NCI-H1436 (cell line): ENCODE data around the gene KCNN3.
"Not testable (repeated sequence)": the region's sequence is repeated elsewhere in the genome, so short reads cannot be mapped to it uniquely, and the experiment has no call there.

ENCODE experiments used
- DNase-seq: peaks from one replicate; lab custom pipeline; 2025; lab: John Stamatoyannopoulos, UW

Gene KCNN3

DNA sequence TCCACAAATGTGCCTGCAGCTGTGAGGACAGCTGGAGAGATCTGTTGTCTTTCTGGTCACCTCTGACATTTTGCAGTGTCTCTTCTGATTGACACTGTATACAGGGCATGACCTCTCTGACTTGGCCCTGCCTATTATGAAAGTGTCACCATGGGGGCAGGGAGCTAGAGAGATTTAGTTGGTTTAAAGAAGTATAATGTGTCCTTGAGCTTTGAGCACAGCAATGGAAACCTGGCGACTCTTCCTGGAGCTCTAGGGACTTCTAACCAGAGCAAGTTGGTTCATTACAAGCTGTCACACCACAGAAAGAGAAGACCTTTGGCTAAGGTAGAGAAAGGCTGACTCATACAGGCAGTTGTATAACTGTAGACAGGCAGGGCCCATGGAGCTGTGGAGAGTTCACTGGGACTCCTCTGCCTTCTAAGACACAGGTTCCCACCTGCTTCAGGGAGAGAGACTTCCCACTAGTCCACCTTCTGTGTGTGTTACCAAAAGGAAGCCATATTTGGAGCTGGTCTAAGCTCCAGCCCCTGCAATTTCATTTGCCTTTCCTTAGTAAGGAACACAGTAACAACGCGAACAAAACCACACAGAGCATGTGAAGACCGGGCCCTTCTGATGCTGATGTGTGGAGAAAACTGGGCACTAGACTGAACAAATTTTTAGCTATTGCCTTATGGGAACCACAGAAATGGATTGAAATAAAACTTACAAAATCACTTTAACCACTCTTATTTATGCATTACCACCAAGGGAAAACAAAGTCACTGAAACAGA is 171.6 kb downstream of the KCNN3 start:
- no peak for DNase-seq

DNA sequence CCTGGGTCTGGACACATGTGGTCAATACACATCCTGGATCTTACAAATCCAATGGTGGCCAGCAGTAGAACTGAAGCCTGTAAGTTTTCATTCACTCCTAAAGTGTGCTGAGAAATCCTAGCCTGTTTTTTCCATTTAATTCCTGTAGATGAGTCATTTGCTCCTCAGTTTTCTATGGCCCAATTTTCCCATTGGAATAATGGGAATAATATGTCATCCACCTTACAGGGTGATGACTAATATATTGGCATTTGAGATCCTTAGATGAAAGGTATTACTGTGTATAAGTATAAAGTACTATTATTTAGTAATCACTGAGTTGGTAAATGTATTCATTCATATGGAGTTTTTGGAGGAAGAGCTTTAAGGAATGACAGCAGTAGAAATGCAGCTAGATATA is 172.4 kb downstream of the KCNN3 start:
- DNase-seq: no peak

- DNase-seq: no peak
Measured at GRCh38 chr1:154696456-154696855, 173.6 kb downstream of the KCNN3 start.

DNA sequence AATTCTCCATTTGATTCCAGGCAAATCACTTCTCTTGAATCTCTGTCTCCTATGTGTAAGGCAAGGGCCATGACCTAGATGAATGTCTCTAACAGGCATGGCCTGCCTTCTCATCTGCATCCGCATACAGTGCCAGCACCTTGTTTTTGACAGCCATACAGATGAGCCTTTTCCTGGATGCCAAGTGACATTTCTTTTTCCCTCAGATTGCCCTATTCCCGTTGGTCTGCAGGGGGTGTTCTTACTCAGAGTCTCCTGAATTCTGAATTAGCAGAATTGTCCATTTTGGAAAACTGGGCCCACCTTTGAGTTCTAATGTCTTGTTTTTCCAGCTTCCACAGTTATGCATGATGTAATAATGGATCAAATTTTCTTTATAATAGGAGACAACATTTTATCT is 174.1 kb downstream of the KCNN3 start:
- no peak for DNase-seq

GRCh38 chr1:154694995-154695394 is 175.1 kb downstream of the KCNN3 start:
- DNase-seq: no peak

- DNase-seq: no peak
Measured at GRCh38 chr1:154689083-154689482, 181.0 kb downstream of the KCNN3 start.

DNA sequence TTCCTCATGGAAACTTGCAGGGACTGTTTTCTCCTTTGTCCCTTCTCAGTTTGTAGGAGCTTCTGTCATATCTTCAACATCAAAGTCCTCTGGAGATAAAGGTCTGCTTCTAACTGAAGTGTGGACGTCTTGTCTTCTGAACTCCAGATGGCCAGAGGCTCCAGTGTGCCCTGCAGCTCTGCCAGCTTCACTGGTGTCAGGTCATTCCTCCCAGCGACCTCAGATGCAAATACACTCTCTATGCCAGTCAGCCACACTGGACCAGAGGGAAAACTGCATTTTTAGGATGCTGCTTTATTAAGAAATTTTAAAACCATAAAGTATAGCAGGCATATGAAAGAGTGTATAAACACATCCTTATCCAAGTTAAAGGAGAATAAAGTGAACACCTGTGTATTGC is 183.6 kb downstream of the KCNN3 start:
- DNase-seq: no peak

DNA sequence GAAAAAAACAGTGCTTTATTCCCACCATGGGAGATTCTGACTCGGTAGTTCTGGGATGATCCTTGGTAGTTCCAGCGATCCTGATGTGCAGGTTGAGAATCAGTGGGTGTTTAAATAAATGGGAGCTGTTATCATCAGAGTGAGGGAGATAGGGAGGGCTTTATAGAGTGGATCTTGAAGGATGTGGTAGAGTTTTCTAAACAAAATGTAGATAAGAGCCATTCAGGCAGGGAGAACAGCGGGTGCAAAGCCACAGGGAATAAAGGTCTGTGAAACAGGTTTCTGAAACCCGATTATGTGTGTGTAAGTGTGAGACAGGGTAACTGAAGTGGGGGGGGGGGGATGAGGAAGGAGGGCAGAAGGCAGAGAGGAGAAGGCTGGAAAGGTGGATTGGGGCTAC is 186.3 kb downstream of the KCNN3 start:
- DNase-seq: no peak

- no peak for DNase-seq
Measured at GRCh38 chr1:154682254-154682653, 187.8 kb downstream of the KCNN3 start.

DNA sequence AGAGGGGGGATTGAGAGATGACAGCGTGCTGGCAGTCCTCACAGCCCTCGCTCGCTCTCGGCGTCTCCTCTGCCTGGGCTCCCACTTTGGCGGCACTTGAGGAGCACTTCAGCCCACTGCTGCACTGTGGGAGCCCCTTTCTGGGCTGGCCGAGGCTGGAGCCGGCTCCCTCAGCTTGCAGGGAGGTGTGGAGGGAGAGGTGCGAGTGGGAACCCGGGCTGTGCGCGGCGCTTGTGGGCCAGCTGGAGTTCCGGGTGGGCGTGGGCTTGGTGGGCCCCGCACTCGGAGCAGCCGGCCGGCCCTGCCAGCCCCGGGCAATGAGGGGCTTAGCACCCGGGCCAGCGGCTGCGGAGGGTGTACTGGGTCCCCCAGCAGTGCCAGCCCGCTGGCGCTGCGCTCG is 192.2 kb downstream of the KCNN3 start:
- DNase-seq: not testable (repeated sequence)

DNA sequence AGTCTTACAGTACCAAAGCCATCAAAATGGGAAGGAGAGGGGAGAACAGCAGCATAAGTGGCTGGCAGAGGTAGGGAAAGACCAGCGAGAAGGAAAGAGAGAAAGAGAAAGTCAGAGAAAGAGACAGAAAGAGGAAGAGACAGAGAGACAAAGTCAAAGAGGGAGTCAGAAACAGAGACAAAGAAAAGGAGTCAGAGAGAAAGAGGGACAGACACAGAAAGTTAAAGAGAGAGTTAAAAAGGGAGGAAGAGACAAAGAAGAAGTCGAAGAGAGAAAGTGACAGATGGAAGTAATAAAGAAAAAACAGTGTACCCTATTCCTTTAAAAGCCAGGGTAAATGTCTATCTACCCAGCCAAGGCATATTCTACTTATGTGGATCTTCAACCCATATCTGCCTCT is 193.2 kb downstream of the KCNN3 start:
- not testable (repeated sequence) for DNase-seq

- DNase-seq: not testable (repeated sequence)
Measured at GRCh38 chr1:154674456-154674855, 195.6 kb downstream of the KCNN3 start.

GRCh38 chr1:154672245-154672644 is 197.8 kb downstream of the KCNN3 start:
- DNase-seq: not testable (repeated sequence)

DNA sequence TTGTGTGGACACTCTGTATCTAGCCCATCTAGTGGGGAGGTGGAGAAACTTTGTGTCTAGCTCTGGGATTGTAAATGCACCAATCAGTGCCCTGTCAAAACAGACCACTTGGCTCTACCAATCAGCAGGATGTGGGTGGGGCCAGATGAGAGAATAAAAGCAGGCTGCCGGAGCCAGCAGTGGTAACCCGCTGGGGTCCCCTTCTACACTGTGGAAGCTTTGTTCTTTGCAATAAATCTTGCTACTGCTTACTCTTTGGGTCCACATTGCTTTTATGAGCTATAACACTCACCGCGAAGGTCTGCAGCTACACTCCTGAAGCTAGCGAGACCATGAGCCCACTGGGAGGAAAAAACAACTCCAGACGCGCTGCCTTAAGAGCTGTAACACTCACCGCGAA is 198.7 kb downstream of the KCNN3 start:
- not testable (repeated sequence) for DNase-seq

- not testable (repeated sequence) for DNase-seq
Measured at GRCh38 chr1:154670310-154671270, 199.5 kb downstream of the KCNN3 start.

DNA sequence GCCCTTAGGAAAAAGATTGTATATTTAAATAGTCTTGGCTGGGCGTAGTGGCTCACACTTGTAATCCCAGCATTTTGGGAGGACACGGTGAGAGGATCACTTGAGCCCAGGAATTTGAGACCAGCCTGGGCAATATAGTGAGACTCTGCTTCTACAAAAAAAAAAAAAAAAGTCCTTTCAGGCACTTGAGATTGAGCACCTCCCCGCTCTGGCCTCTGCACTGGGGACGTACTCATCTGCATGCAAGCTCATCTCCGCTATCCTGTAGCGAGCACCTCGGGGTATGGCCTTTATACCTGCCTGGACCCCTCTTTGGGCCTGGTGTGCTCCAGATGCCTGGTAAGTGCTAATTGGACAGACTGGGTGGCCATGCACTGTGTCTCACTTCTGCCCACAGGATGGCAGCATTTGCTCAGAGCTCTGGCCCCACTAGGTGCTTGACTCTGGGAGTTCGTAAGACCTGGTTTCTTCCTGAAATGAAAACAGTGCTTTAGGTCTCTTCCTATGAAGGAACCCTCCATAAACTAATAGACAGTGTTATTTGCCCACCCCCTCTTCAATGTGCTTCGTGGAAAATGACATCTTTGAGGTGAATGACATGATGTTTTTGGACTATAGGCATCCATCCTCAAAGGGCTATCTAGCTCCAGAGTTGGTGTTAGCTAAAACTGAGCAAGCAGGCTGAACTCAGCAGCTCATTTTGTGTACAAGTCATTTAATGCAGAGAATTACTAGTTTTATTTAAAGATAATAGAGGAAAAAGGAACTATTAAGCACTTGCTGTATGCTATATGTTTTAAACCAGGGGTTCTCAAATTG is 200.4 kb downstream of the KCNN3 start:
- DNase-seq: peak; percentile 71

GRCh38 chr1:154666051-154666790 is 203.9 kb downstream of the KCNN3 start:
- no peak for DNase-seq

GRCh38 chr1:154664331-154665002 is 205.6 kb downstream of the KCNN3 start:
- DNase-seq: no peak

DNA sequence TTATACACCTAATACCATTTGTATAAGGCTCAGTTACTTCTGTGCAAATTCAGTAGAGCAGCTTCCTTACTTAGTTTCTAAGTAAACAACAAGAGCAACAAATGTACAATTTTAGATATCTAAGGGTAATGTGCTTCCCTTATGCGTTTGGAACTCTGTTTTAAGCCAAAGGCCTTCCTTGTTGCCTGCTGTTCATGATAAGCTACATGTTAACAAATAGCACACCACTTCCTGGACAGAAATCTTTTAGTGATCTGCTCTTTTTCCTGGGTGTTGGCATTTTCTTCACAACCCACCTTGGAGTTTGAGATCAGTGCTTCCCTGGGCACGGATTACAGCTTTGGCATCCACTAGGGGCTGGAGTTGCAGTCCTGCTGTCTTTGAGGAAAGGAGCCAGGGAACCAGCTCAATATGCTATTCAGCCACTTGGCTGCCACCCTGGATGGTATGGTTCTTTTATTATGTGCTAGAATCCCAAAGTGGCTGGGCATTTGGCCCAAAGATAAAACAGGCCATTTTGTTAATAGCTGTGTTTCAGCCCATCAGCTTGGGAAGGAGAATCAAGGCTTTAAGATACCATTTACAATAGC is 206.5 kb downstream of the KCNN3 start:
- DNase-seq: no peak

DNA sequence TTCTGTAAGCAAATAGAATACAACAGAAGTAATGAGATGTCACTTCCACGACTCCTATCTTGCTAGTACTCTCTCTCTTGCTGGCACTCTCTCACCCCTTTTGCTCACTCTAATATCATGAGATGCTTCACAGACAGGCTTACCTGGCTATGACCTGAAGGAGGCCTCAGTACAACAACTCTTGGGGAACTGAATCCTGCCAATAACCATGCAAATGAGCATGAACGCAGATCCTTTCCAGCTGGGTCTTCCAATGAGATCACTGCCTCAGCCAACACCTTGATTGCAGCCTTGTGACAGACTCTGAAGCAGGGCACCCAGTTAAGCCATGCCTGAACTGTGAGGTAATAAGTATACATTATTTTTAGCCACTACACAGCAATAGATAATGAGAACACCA is 209.0 kb downstream of the KCNN3 start:
- no peak for DNase-seq
